Superior temporal gyrus (tissue), 1 donor: ENCODE data around the gene MRGPRG.

ENCODE experiments used
- DNase-seq: peaks from one replicate; pipeline ENCODE4 v3.0.0-alpha.2; 2016; ENCODE audit errors: extremely low spot score

Gene MRGPRG

GRCh38 chr11:3225826-3226750 is 7.5 kb upstream of the MRGPRG start:
- no peak for DNase-seq

GRCh38 chr11:3225159-3225758 is 6.6 kb upstream of the MRGPRG start:
- no peak for DNase-seq

- DNase-seq: no peak
Observed at GRCh38 chr11:3224401-3225057, 5.9 kb upstream of the MRGPRG start.

GRCh38 chr11:3223932-3224381 is 5.3 kb upstream of the MRGPRG start:
- no peak for DNase-seq

- no peak for DNase-seq
Observed at GRCh38 chr11:3222941-3223915, 4.6 kb upstream of the MRGPRG start.

GRCh38 chr11:3222003-3222855 is 3.6 kb upstream of the MRGPRG start:
- no peak for DNase-seq

GRCh38 chr11:3221408-3222002 is 2.9 kb upstream of the MRGPRG start:
- no peak for DNase-seq

- no peak for DNase-seq
Observed at GRCh38 chr11:3220521-3221407, 2.2 kb upstream of the MRGPRG start.

- DNase-seq: no peak
Observed at GRCh38 chr11:3220101-3220500, 1.5 kb upstream of the MRGPRG start.

- DNase-seq: no peak
Observed at GRCh38 chr11:3219281-3219892, 774 bp upstream of the MRGPRG start.

GRCh38 chr11:3217818-3218482 is 663 bp downstream of the MRGPRG start:
- DNase-seq: no peak

GRCh38 chr11:3216027-3216525 is 2.5 kb downstream of the MRGPRG start:
- DNase-seq: no peak

- no peak for DNase-seq
Observed at GRCh38 chr11:3215346-3216026, 3.1 kb downstream of the MRGPRG start.

GRCh38 chr11:3214420-3214699 is 4.3 kb downstream of the MRGPRG start:
- DNase-seq: no peak

GRCh38 chr11:3213659-3214419 is 4.8 kb downstream of the MRGPRG start:
- DNase-seq: no peak

GRCh38 chr11:3208272-3208671 is 10.3 kb downstream of the MRGPRG start:
- no peak for DNase-seq
